GM18511 (cell line): Measurements from ENCODE around the gene LEKR1.
"Not testable (repeated sequence)": the region's sequence is repeated elsewhere in the genome, so short reads cannot be mapped to it uniquely, and the experiment has no call there.

Experiments
- ATAC-seq: cut with Tn5 transposase; IDR thresholded peaks from one replicate; pipeline ENCODE4 v1.9.1; 2021; ENCODE audit warnings: mild to moderate bottlenecking, moderate library complexity; ENCODE audit not compliant: unreplicated experiment

LEKR1 gene

GRCh38 chr3:156826144-156826895 lies at the start of gene LEKR1:
TSS of gene LEKR1 (plus strand) at chr3:156826353. CDS start at chr3:156829330, 2,977 bp downstream.
- peak; percentile 89 for ATAC-seq

GRCh38 chr3:156776871-156777270 lies 49.3 kb upstream of the LEKR1 start:
- no peak for ATAC-seq

- ATAC-seq, result no peak
Observed at GRCh38 chr3:156781310-156782230, 44.6 kb upstream of the LEKR1 start.

GRCh38 chr3:156782319-156782718 lies 43.8 kb upstream of the LEKR1 start:
- no peak for ATAC-seq

- no peak for ATAC-seq
Observed at GRCh38 chr3:156782921-156783320, 43.2 kb upstream of the LEKR1 start.

GRCh38 chr3:156787001-156787400 lies 39.2 kb upstream of the LEKR1 start:
- ATAC-seq, result no peak

GRCh38 chr3:156787926-156788663 lies 38.1 kb upstream of the LEKR1 start:
- peak; percentile 76 for ATAC-seq

- no peak for ATAC-seq
Observed at GRCh38 chr3:156788846-156789245, 37.3 kb upstream of the LEKR1 start.

- no peak for ATAC-seq
Observed at GRCh38 chr3:156790156-156790555, 36.0 kb upstream of the LEKR1 start.

GRCh38 chr3:156792114-156792513 lies 34.0 kb upstream of the LEKR1 start:
- no peak for ATAC-seq

GRCh38 chr3:156792536-156792935 lies 33.6 kb upstream of the LEKR1 start:
- no peak for ATAC-seq

GRCh38 chr3:156792945-156793344 lies 33.2 kb upstream of the LEKR1 start:
- peak; percentile 58 for ATAC-seq

- no peak for ATAC-seq
Observed at GRCh38 chr3:156793400-156793799, 32.8 kb upstream of the LEKR1 start.

GRCh38 chr3:156793851-156794250 lies 32.3 kb upstream of the LEKR1 start:
- no peak for ATAC-seq

- no peak for ATAC-seq
Observed at GRCh38 chr3:156795890-156796481, 30.2 kb upstream of the LEKR1 start.

GRCh38 chr3:156797368-156797767 lies 28.8 kb upstream of the LEKR1 start:
- ATAC-seq, result no peak

- ATAC-seq, result not testable (repeated sequence)
Observed at GRCh38 chr3:156800287-156800686, 25.9 kb upstream of the LEKR1 start.

- no peak for ATAC-seq
Observed at GRCh38 chr3:156801746-156802145, 24.4 kb upstream of the LEKR1 start.

- no peak for ATAC-seq
Observed at GRCh38 chr3:156802821-156803606, 23.1 kb upstream of the LEKR1 start.
